Lung microvascular endothelial cell (primary cell): ENCODE data around the gene UMODL1. TPM values are rescaled to one million over a fixed set of nuclear protein-coding genes. Genes with fewer than 3 reads are reported as not detected.
"Not testable (repeated sequence)": the region's sequence is repeated elsewhere in the genome, so short reads cannot be mapped to it uniquely, and the experiment has no call there.

ENCODE experiments used
- DNase-seq, 2 donors: peaks; one replicate each; pipeline versions ENCODE4 v3.0.0 to v3.0.0-alpha.2; 2010; ENCODE audit warnings: low read depth in 2 of 2
- total RNA-seq: library from RNA; depleted of rRNA; stranded (reverse); fragments of >200 nt; gene quantifications from 2 replicates; pipeline ENCODE4 v1.2.1, GENCODE V29; 2014

Gene UMODL1
- total RNA-seq, 1 donor from 2014 or later, result not detected

DNA sequence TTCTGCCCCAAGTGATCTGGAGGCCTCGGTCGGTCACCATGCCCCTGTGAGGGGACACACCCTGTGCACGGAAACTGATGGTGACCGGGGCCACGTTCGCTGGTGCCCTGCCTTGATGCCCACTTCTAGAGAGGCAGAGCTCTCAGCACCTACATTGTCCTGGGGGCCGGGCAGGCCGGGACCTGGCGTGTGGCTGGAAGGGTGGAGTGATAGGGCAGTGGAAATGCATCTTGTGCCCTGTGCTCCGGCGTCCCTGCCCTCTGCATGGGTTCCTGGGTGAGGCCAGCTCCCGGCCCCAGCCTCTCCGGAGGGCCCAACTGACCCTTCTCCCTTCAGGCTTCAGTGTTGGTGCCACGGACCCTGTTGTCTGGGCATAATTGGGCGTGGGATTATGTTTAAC, 11.0 kb upstream of the UMODL1 start:
- DNase-seq, result no peak

DNA sequence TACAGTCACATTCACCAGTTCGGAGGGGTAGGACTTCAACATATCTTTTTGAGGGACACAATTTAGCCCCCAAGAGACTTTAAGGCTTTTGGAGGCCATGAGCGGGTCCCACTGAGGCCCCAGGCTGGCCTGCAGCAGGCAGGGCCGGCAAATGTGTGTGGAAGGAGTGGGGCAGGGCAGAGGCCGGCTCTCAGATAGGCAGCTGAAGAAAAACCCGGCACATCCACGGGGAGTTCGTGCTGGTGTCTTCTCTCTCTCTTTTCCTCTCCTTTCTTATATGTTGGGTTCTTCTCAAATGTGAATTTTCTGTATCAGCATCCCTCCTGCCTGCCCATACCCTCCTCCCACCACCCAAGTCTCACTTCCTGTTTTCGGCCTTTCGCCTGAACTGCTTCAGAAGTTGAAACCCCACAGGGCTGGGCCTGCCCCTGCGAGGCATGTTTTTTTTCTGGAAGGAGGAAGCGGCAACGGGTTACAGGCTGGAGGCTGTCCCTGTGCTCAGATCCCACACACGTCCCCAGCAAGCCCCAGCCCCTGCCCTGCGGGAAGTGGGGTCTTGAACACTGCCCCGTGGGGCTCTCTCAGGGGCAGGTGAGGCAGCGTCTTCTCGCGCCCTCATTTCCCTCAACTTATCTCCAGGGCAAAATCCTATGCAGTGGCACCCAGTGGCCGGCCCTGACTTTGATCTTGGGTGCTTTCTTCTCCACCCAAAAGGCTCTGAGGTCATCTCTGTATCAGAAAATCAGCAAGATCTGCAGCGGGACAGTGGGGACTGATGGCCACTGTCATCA, 9.7 kb upstream of the UMODL1 start:
- DNase-seq, result no peak

DNA sequence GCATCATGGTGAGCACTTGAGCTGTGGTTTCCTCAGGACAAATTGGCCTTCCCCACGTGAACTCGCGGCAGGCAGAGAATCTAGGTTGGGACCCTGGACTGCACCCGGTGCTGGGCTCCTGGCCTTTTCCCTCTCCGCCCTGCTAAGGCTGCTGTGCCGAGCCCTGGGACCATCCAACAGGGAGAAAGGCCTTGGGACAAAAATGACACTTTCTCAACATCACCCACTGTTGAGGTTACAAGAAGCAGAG, 9.2 kb upstream of the UMODL1 start:
- no peak for DNase-seq

DNA sequence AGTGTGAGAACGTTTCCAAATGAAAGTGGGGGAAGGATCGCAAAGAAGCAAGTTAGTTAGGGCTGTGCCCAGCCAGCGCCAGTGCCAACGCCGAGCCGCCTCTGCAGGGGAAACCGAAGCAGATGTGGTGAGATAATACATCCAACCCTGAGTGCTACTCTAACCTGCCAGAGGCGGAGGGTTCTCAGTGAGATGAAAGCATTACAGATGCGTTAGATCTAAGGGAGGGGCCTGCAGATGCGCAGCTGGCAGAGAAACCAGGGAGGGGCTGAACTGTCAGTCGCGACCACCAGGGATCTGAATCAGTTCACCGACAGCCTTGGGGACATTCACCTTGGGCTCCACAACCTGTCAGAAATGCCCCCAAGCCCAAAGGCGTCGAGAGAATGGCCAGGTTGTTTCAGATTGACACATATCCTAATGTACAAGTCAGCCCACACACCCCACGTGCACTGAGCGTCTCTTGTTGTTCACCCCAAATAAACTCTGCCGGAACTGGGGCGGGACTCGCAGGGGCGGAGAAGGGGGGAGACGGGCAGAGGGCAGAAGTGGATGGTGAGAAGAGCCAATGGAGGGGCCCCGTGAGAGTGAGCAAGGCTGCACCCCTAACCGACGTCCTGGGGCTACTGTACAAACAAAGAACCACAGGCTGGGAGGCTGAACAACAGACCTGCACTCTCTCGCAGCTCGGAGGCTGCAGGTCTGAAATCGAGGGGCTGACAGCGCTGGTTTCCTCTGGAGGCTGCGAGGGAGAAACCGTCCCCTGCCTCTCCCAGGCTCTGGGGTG, 8.7 kb upstream of the UMODL1 start:
- DNase-seq, result no peak

DNA sequence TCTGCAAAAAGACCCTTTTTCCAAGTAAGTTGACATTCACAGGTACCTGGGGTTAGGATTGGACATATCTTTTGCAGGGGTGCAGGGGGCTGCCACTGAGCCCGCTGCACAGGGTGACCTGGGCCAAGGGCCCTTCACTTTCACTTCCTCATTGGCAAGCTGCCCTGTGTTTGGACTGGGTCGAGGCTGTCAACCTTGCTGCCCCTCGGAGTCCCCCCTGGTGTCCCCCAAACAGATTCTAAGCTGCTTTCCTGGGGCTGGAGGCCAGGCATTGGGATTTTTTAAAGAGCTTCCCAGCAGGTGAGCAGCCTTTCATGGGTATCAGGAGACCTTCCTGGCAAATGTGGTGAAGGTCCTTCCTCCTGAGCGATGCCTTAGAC, 7.9 kb upstream of the UMODL1 start:
- no peak for DNase-seq

DNA sequence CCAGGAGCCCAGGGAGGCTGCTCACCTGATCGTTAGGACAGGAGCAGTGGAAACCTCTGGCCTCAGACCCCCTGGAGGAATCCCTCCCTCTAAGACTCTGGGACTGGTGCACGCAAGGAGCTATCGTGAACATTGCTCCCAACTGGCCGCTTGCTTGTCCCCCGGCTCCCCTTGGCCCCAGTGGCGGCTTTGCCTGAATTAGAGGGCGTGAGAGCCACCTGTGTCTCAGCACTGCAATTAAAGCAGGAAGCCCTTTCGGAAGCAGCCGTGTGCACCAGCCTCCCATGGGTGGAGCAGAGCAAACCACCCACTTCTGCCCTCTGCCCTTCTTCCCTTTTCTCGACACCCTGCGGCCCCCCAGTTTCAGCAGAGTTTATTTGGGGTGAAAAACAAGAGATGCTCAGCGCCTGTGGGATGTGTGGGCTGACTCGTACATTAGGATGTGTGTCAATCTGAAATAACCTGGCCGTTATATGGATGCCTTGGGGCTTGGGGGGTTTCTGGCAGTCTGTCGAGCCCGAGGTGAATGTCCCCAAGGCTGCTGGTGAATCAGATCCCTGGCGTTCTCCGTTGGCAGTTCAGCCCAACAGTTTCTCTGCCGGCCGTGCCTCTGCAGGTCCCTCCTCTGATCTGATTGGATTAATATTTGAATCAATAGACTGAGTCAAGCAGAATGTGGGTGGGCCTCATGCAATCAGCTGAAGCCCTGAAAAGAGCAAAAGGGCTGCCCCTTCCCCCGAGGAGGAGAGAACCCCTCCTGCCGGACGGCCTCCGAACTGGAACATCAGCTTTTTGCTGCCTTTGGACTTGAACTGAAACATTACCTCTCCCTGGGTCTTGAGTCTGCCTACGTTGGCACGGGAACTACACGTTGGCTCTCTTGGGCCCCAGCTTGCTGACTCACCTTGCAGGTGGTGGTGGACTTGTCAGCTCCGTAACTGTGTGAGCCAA, 7.3 kb upstream of the UMODL1 start:
- no peak for DNase-seq

DNA sequence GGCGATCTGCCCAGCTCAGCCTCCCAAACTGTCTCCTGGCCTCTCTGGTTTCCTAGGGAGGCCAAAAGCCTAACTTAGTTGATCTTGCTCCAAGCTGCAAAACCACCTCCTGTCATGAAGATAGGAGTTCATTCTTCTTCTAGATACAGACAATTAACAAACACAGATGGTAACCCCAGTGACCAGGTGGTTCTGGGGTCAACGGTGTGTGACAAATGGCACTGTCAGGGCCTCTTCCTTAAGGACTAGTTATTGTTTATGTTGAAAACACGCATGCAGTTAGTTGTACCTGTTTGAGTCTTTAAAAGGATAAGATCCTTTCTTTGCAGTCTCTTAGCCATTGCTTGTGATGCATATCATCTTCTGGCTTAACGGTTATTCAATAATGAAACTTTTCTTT, 4.6 kb upstream of the UMODL1 start:
- DNase-seq, result no peak

DNA sequence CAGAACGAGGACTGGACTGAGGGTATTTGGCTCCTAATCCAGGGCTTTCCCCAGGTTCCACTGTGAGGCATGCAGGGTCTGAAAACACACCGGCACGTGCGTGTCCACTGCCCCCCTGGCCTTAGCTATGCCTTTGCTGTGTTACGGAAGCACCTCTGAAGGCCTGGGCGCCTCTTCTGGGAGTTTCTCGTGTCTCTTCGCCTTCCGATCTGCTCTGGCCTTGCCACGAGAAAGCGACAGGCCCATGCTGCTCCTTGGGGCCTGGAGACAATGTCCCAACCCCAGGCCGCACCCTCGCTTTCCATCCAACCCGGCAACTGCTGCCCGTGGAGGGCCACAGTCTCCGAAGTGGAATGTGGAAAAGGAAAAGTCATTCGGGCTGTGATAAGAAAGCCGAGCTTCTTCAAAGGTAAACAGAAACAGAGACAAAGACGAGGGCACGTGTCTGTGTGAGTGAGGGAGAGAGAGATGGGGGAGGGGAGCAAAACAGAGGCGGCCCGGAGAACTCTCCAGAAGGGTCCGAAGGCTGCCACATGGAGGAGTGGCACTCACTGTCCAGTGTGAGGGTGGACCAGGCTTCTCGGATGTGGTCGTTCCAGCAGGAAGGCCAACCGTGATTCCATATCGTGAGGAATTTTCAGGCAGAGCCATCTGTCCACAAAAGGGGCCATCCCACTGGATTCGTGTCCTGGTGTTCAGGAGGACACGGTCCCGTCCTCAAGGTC, 3.4 kb upstream of the UMODL1 start:
- no peak for DNase-seq

DNA sequence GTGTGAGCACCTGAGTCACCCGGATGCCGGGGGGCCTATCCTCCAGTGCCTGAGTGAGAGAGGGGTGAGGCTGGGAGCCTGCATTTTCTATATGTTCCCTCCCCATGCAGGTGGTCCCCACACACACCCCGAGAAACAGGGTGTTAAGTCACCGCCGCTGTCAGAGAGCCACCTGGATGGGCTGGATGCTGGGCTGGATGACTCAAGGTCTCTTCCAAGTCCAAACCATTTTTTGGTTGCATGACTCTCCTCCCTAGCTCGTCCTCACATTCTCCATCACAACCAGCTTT, 2.9 kb upstream of the UMODL1 start:
- DNase-seq, result no peak

DNA sequence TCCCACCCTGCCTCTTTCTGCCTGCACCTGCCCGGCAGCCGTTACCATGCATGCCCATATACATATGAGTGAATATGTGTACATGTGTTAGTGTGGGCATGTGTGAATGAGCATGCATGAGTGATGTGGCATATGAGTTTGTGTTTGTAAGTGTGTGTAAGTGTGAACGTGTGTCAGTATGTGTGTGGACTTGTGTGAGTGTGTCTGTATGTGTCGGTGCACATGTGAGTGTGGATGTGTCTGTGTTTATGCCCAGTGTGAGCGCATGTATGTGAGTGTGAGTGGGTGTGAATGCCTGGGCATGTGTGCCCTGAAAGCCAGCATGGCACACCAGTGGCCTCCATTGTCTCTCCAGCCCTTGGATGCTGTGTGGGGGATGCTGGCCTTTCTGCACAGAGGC, 2.5 kb upstream of the UMODL1 start:
- DNase-seq, result no peak

DNA sequence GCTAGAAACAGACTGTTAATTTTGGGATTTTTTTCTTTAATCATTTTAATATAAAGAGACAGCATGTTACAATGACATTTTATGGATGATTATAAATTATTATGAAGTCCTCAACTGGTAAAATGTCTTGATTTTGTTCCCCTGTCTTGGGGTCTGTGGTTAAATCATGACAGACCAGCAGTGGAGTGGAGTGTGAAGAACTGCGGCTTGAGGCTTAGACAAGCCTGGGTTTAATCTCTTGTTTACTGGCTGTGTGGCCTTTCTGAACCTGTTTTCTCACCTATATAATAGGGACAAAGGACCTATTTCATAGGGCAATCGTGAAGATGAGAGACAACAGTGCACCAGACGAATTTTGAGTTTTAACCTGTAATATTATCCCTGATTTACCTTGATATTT, 1.8 kb upstream of the UMODL1 start:
- DNase-seq, result no peak

DNA sequence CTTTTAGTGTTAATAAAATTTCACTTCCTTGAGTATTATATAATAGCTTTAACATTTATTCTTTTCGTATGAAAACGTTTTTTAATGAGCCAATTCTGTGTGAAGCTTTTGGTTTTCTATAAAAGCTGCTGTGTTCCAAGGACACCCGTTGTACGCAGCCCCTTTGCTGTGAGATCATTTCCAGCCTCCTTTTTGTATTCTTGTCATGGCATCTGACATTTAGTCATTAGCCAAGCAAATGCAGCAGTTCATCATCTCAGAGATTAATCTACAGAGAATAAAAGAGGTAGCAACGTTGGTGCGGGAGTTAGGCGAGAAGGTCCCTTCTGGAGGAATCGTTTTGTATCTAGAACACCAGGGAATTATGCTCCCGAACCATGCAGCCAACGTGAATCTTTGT, 1.3 kb upstream of the UMODL1 start:
- no peak for DNase-seq

DNA sequence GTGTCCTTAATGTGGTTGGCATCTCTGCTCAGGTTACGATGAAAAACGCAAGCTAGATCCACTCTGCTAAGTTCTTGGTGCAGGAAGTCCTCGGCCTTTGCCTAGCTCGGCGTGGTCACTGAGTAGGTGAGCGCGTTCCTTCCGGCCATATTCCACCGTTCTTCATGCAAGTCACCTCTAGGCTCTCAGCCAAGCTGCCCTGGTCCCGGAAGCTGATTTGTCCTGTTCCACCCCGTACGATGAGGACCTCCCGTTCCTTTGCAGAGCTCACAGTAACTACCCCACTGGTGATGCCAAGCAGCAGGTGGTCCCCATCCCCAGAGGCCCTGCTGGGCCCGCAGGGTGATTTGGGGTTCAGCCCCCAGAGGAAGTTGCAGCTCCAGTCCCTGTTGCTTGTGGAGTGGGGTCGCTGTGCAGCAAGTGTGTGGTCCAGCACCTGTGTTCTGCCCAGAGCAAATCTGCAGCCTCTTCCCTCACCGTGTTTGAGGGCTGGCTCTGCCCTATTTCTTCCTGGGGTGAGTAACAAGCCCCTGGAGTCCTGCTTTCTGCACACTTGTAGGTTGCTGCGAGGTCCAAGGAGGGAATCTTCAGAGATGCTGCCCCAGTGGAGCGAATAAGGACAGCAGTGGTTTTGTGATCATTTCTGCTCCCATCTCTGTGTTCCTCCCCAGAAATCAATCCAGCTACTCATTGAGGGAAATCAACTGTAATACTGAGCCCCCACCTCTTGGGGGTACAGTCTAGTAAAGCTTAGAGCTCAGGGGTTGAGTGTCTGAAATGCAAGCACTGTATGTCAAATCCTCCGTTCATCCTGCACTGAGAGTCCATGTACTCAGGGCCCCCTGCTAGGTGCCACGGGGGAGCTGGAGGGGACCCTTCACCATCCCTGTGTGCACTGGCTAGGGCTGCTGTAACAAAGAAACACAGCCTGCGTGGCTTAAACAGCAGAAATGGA, 2.3 kb downstream of the UMODL1 start:
- peak; percentile 13 to 26 for DNase-seq

DNA sequence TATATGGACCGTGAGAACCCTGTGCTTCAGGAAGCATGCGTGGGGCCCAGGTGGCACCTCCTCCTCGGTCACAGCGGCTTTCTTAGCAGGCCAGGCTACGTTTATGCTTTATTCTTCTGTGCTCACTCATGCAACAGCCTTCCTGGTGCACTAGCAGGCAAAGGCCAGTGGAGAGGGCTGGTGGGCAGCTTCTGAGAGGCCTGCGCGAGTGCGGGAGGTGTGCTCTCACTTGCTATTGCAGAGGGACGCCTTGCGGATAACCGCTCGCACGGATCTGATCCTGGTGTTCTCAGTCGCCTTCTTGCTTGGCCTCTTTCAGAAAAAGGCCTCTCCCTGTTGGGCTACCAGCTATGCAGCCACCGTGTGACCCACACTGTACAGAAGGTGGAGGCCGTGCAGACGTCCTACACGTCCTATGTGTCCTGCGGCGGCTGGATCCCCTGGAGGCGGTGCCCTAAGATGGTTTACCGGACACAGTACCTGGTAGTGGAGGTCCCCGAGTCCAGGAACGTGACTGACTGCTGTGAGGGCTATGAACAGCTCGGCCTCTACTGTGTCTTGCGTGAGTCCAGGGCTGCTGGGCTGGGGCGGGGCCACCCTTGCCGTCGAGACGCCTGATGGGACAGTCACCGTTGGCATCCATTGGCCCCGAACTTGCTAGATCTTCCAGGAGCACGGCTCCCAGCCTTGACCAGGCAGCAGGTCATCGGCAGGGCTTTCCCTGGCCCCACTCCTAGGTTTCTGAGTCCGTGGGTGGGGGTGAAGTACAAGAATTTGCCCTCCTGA, 4.8 kb downstream of the UMODL1 start:
- DNase-seq, result no peak

DNA sequence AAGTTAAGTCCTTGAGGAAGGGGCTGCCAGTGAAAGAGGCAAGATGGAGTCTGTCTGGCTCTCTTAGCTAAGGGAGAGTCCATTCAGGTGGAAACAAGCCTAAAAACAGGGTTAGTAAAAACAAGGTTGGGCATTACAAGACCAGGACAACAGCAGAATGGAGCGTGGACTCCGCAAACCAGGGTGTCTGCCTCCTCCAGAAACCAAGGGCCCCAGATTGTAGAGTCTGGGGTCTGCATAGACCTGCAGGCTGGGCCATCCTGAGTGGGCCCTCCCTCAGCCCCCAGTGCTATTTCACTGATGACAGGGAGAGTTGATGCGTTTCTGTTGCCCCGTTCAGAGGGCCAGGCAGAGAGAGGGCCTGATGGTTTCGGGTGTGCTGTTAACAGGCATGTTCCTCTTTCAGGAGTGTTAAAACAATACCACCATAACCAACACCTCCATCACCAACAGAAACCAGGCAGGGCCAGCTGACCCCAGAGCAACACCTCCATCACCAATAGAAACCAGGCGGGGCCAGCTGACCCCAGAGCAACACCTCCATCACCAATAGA, 6.6 kb downstream of the UMODL1 start:
- DNase-seq, result not testable (repeated sequence)

DNA sequence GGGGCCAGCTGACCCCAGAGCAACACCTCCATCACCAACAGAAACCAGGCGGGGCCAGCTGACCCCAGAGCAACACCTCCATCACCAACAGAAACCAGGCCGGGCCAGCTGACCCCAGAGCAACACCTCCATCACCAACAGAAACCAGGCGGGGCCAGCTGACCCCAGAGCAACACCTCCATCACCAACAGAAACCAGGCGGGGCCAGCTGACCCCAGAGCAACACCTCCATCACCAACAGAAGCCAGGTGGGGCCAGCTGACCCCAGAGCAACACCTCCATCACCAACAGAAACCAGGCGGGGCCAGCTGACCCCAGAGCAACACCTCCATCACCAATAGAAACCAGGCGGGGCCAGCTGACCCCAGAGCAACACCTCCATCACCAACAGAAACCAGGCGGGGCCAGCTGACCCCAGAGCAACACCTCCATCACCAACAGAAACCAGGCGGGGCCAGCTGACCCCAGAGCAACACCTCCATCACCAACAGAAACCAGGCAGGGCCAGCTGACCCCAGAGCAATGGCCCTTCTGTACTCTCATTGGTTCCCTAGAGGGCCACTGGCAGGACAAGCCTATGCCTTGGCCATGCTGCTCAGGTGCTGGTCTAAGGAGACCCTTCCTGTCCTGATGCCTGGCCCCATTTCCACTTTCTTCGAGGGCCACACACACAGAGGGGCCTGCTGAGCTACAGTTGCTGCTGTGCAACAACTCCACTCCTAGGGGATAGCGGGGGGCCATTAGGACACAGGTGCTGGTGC, 7.3 kb downstream of the UMODL1 start:
- DNase-seq, result not testable (repeated sequence)

DNA sequence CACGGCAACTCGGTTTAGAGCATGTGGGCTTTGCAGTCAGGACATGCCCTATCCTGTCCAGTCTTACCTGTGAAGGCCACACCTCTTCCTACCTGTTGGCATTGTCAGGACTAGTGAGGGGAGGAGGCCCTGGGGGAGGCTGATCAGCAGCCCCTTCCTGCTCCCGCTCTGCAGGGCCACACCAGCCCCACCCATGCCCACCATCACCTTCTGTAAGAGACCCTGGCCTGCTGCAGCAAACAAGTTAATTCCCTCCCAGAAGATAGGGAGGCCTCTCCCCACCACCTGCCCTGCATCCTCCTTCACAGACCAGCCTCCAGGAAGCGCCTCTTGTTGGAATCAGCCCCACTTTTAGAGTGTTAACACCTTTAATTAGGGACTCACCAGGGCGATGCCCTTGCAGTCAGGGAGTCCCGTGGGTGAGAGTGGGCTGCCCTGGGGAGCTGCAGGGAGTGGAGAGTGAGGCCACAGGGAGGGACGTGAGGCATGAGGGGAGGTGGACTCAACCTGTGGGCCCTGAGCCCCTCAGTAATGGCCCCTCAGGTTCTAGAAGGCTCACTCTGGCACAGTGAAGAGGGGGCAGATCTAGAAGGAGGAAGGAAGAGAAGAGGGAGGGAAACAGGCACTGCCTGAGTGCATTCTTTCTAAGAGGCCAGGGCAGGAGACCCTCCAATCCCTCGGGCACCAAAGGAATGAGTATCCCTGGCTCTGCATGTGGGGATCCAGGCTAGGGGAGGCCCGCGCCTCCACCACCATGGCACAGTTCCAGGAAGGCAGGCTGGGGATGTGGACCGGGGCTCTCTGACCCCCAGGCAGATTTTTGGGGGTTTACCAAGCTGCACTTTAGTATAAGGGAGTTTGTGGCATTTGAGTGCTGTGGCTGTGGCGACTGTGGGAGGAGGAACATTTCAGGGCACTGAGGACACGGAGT, 8.2 kb downstream of the UMODL1 start:
- no peak for DNase-seq
